IMR-90 (cell line): ENCODE data around the gene C3orf49. TPM values are rescaled to one million over a fixed set of nuclear protein-coding genes. Genes with fewer than 3 reads are reported as not detected.

Experiments
- ATAC-seq: fragments of 200-7000 bp; cut with Tn5 transposase; 2 replicates; pipeline ENCODE4 v1.9.1; 2020; ENCODE audit warnings: low read depth, mild to moderate bottlenecking, moderate library complexity
- BruUV-seq: library from RNA; stranded (reverse); fragments of 400-500 nt; replicated peaks from 2 replicates; lab custom pipeline; 2021; lab: Mats Ljungman, UMichigan
- CTCF ChIA-PET: fragments of 300-600 bp; formaldehyde crosslinking; extraction: SDS; loops from one replicate; lab custom pipeline; 2021; ENCODE audit warnings: antibody characterized with exemption; lab: Yijun Ruan, JAX
- POLR2A ChIA-PET: fragments of 300-600 bp; sonication (Branson Sonifier 250); formaldehyde crosslinking; loops from one replicate; lab custom pipeline; 2022; ENCODE audit warnings: antibody characterized with exemption; ENCODE audit not compliant: unreplicated experiment; lab: Charles Lee
- DNase-seq: peaks from one replicate; pipeline ENCODE4 v3.0.0; 2013
- H2AFZ ChIP-seq: replicated peaks from 2 replicates; pipeline ENCODE3; 2013; ENCODE audit warnings: low read length, mild to moderate bottlenecking; ENCODE audit not compliant: poor library complexity
- H2AK5ac ChIP-seq: 2 replicates; pipeline ENCODE4 v1.6.1; 2013; ENCODE audit warnings: low read depth, low read length, inconsistent platforms
- H2AK9ac ChIP-seq: replicated peaks from 2 replicates; pipeline ENCODE3; 2013; ENCODE audit warnings: mild to moderate bottlenecking, low read depth, low read length, moderate library complexity; ENCODE audit not compliant: poor library complexity
- H2BK120ac ChIP-seq: 2 replicates; pipeline ENCODE4 v1.6.1; 2013; ENCODE audit warnings: low read depth, low read length, inconsistent platforms
- H2BK15ac ChIP-seq: 3 replicates; pipeline ENCODE4 v1.6.1; 2013; ENCODE audit warnings: low read depth, low read length, inconsistent platforms
- H2BK20ac ChIP-seq: 2 replicates; pipeline ENCODE4 v1.6.1; 2013; ENCODE audit warnings: low read depth, mild to moderate bottlenecking, inconsistent platforms, low read length, moderate library complexity
- H2BK5ac ChIP-seq: 2 replicates; pipeline ENCODE4 v1.6.1; 2013; ENCODE audit warnings: mild to moderate bottlenecking, low read depth, low read length, inconsistent platforms; ENCODE audit not compliant: poor library complexity, severe bottlenecking
- H3K14ac ChIP-seq: replicated peaks from 2 replicates; pipeline ENCODE4 v1.6.1; 2013; ENCODE audit warnings: low read depth, low read length, inconsistent platforms
- H3K18ac ChIP-seq: 2 replicates; pipeline ENCODE4 v1.6.1; 2013; ENCODE audit warnings: low read depth, low read length, control low read depth
- H3K23ac ChIP-seq: 2 replicates; pipeline ENCODE4 v1.6.1; 2013; ENCODE audit warnings: low read depth, low read length, inconsistent platforms
- H3K27ac ChIP-seq: 2 replicates; pipeline ENCODE4 v1.5.1; 2013; ENCODE audit warnings: mild to moderate bottlenecking, control low read depth, low read length; ENCODE audit not compliant: insufficient read depth
- H3K27me3 ChIP-seq: 2 replicates; pipeline ENCODE4 v1.6.1; 2013; ENCODE audit warnings: low read length; ENCODE audit not compliant: control insufficient read depth, insufficient read depth
- H3K36me3 ChIP-seq: 2 replicates; pipeline ENCODE4 v1.6.1; 2013; ENCODE audit warnings: low read length, mixed read lengths; ENCODE audit not compliant: control insufficient read depth, insufficient read depth
- H3K4ac ChIP-seq: 2 replicates; pipeline ENCODE4 v1.6.1; 2013; ENCODE audit warnings: low read depth, low read length, inconsistent platforms
- H3K4me1 ChIP-seq: 2 replicates; pipeline ENCODE4 v1.6.1; 2013; ENCODE audit warnings: low read length, mixed read lengths; ENCODE audit not compliant: control insufficient read depth, insufficient read depth
- H3K4me2 ChIP-seq: 2 replicates; pipeline ENCODE4 v1.6.1; 2013; ENCODE audit warnings: low read depth, mild to moderate bottlenecking, control low read depth, low read length, moderate library complexity
- H3K4me3 ChIP-seq: 2 replicates; pipeline ENCODE4 v1.5.1; 2013; ENCODE audit warnings: low read depth, mild to moderate bottlenecking, control low read depth, low read length, moderate library complexity; ENCODE audit not compliant: insufficient read depth
- H3K56ac ChIP-seq: 2 replicates; pipeline ENCODE4 v1.6.1; 2013; ENCODE audit warnings: low read length, inconsistent platforms; ENCODE audit not compliant: insufficient read depth; ENCODE audit errors: extremely low read depth
- H3K79me1 ChIP-seq, 2 experiments: 2 replicates each; pipeline ENCODE4 v1.6.1; 2013; ENCODE audit warnings: low read length in 2 of 2, inconsistent platforms in 1 of 2, low read depth in 1 of 2
- H3K9ac ChIP-seq: 2 replicates; pipeline ENCODE4 v1.6.1; 2013; ENCODE audit warnings: low read depth, low read length, control low read depth
- H3K9me1 ChIP-seq: 2 replicates; pipeline ENCODE4 v1.6.1; 2013; ENCODE audit warnings: low read length, inconsistent platforms; ENCODE audit not compliant: insufficient read depth
- H3K9me3 ChIP-seq: 2 replicates; pipeline ENCODE4 v1.6.1; 2013; ENCODE audit warnings: low read length; ENCODE audit not compliant: control insufficient read depth, insufficient read depth
- H4K20me1 ChIP-seq: 2 replicates; pipeline ENCODE4 v1.6.1; 2013; ENCODE audit warnings: low read length, inconsistent platforms; ENCODE audit not compliant: insufficient read depth
- H4K5ac ChIP-seq: 2 replicates; pipeline ENCODE4 v1.6.1; 2013; ENCODE audit warnings: mild to moderate bottlenecking, low read depth, low read length, control low read depth
- H4K8ac ChIP-seq, 2 experiments: 2 replicates each; pipeline ENCODE4 v1.6.1; 2013; ENCODE audit warnings: low read depth in 2 of 2, low read length in 2 of 2, control low read depth in 1 of 2, inconsistent platforms in 1 of 2
- H4K91ac ChIP-seq: 2 replicates; pipeline ENCODE4 v1.6.1; 2013; ENCODE audit warnings: low read depth, low read length, inconsistent platforms; ENCODE audit not compliant: insufficient read depth
- BHLHE40 ChIP-seq: fragments of 150-350 bp; IDR thresholded peaks from 2 replicates; pipeline ENCODE4 v1.6.1; 2016; ENCODE audit warnings: mild to moderate bottlenecking, low read depth, low read length
- CEBPB ChIP-seq: IDR thresholded peaks from 2 replicates; pipeline ENCODE4 v1.6.1; 2012; ENCODE audit warnings: low read depth, low read length, improper control_type of control experiment
- CHD1 ChIP-seq: IDR thresholded peaks from 2 replicates; pipeline ENCODE4 v1.6.1; 2012; ENCODE audit warnings: low read depth, low read length, improper control_type of control experiment
- FOS ChIP-seq: fragments of 150-350 bp; IDR thresholded peaks from 2 replicates; pipeline ENCODE4 v1.6.1; 2016; ENCODE audit warnings: low read depth, low read length
- MAFK ChIP-seq: IDR thresholded peaks from 2 replicates; pipeline ENCODE4 v1.6.1; 2012; ENCODE audit warnings: low read depth, low read length, improper control_type of control experiment
- MAZ ChIP-seq: IDR thresholded peaks from 2 replicates; pipeline ENCODE4 v1.6.1; 2012; ENCODE audit warnings: low read depth, mild to moderate bottlenecking, low read length, improper control_type of control experiment, moderate library complexity, borderline replicate concordance
- MXI1 ChIP-seq: IDR thresholded peaks from 2 replicates; pipeline ENCODE4 v1.6.1; 2012; ENCODE audit warnings: low read depth, mild to moderate bottlenecking, low read length, moderate library complexity, borderline replicate concordance
- NFE2L2 ChIP-seq: fragments of 150-350 bp; IDR thresholded peaks from 2 replicates; pipeline ENCODE4 v1.6.1; 2016; ENCODE audit warnings: low read depth, mild to moderate bottlenecking, low read length
- POLR2A ChIP-seq: IDR thresholded peaks from 2 replicates; pipeline ENCODE4 v1.6.1; 2012; ENCODE audit warnings: mild to moderate bottlenecking, low read depth, low read length
- RAD21 ChIP-seq: IDR thresholded peaks from 2 replicates; pipeline ENCODE4 v1.6.1; 2012; ENCODE audit warnings: low read length, improper control_type of control experiment
- RCOR1 ChIP-seq: IDR thresholded peaks from 2 replicates; pipeline ENCODE4 v1.6.1; 2012; ENCODE audit warnings: mild to moderate bottlenecking, low read length, improper control_type of control experiment; ENCODE audit not compliant: insufficient replicate concordance
- RFX5 ChIP-seq: IDR thresholded peaks from 2 replicates; pipeline ENCODE4 v1.8.0; 2012; ENCODE audit warnings: low read depth, mild to moderate bottlenecking, low read length, moderate library complexity
- SMC3 ChIP-seq: fragments of 150-350 bp; IDR thresholded peaks from 2 replicates; pipeline ENCODE4 v1.6.1; 2016; ENCODE audit warnings: low read depth, mild to moderate bottlenecking, antibody characterized with exemption, low read length, moderate library complexity
- WGBS, 2 experiments: methylation state at CpG; one replicate each; pipeline versions ENCODE4 v1.1.5 to v1.1.7; 2013; ENCODE audit warnings: missing lambda C conversion rate in 2 of 2; ENCODE audit not compliant: insufficient read length in 1 of 2; ENCODE audit errors: extremely low coverage in 2 of 2; 5-methylcytosine and 5-hydroxymethylcytosine counted together
- dilution Hi-C: fragments of 300-500 bp; cut with HindIII; formaldehyde crosslinking; loops from one replicate; pipeline ENCODE4 v1.14.3; 2018; ENCODE audit warnings: low sequenced_read_pairs; ENCODE audit not compliant: unreplicated experiment
- in situ Hi-C: fragments of 300-500 bp; cut with MboI; formaldehyde crosslinking; loops from 3 replicates; pipeline ENCODE4 v1.14.3; 2019; ENCODE audit warnings: low sequenced_read_pairs, inconsistent platforms, mixed read lengths
- intact Hi-C: fragments of 100-400 bp; cut with micrococcal nuclease; formaldehyde crosslinking; loops from 2 replicates; pipeline ENCODE4 v1.10.0; 2022
- polyA plus RNA-seq, 3 experiments: library from polyadenylated mRNA; depleted of rRNA; stranded (reverse); fragments of >200 nt; gene quantifications; 2 replicates each; pipeline ENCODE4 v1.2.3, GENCODE V29; 2012; ENCODE audit warnings: low replicate concordance in 1 of 3
- total RNA-seq: library from RNA; depleted of rRNA; stranded (reverse); fragments of >200 nt; gene quantifications from 2 replicates; pipeline ENCODE4 v1.2.3, GENCODE V29; 2012
- TF ChIP-seq, protein P1 (sequence below): fragments of 150-350 bp; IDR thresholded peaks from 2 replicates; pipeline ENCODE4 v1.6.1; 2016; ENCODE audit warnings: low read depth, mild to moderate bottlenecking, low read length, moderate library complexity, borderline replicate concordance
- TF ChIP-seq, protein P2 (sequence below): fragments of 150-350 bp; IDR thresholded peaks from 2 replicates; pipeline ENCODE4 v1.6.1; 2017; ENCODE audit warnings: mild to moderate bottlenecking, antibody characterized with exemption, low read length, low read depth
- TF ChIP-seq, protein P3 (sequence below): conservative IDR thresholded peaks from 2 replicates; pipeline ENCODE4 v1.5.1; 2012; ENCODE audit warnings: mild to moderate bottlenecking, low read depth, low read length, improper control_type of control experiment

The C3orf49 gene
- total and polyA plus RNA-seq, 2 of the 4 experiments (the other 2 are of a cell fraction): not detected

DNA sequence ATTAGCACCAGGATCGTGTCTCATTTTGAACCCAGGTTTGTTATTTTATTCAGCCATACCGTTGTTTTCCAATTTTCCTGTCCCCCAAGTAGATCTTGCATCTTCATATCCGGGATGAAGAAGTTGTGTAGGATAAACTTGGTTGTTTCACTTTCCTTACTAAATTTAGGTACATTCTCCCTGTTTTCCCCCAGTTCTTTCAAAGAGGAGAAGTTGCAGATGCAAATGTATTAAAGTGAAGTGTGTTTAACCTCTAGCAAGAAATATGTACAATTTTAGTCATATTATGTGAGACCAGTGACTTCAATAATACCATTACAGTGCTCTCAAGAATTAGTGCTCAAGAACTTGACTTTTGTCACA, 45.8 kb downstream of the C3orf49 start:
- Histone ChIP-seq H3K79me1 (peaks cover 42 to 67% of the 10 kb centered on the region in 2 experiments), H3K27ac (peak overlapping the region; percentile 69), H2AFZ (peak overlapping the region; percentile 89), H3K9me1 (peaks cover 7% of the 10 kb centered on the region), H2AK9ac (peak overlapping the region; percentile 96), H2BK120ac (peak overlapping the region; percentile 77; the same call in 1 of the 2 replicates), H2AK5ac (peak overlapping the region; percentile 86; the same call in 1 of the 2 replicates), H3K4me1 (peaks cover 3% of the 10 kb centered on the region; the same call in 1 of the 2 replicates), H2BK20ac (peak overlapping the region; percentile 70; the same call in 1 of the 2 replicates), H4K8ac (peak overlapping the region; percentile 53 to 89), H2BK15ac (no peak overlapping the region; the same call in 2 of the 3 replicates), H3K4me3 (peak overlapping the region; percentile 94), H3K56ac (peak overlapping the region; percentile 48; the same call in 1 of the 2 replicates), H2BK5ac (peak overlapping the region; percentile 75), H4K91ac (peak overlapping the region; percentile 81), H3K18ac (peak overlapping the region; percentile 79), H3K23ac (peak overlapping the region; percentile 99), H3K27me3 (no peaks in the 10 kb centered on the region), H4K20me1 (no peaks in the 10 kb centered on the region; the same call in 1 of the 2 replicates), H3K14ac (peak overlapping the region; percentile 87), H3K9ac (peak overlapping the region; percentile 82), H3K4me2 (peak overlapping the region; percentile 99), H4K5ac (peak overlapping the region; percentile 82; the same call in 1 of the 2 replicates), H3K9me3 (no peaks in the 10 kb centered on the region), H3K4ac (peak overlapping the region; percentile 68), H3K36me3 (no peaks in the 10 kb centered on the region; the same call in 1 of the 2 replicates)
- ATAC-seq (no peak), DNase-seq (no peak)
- POLR2A ChIA-PET: no interaction called here
- no CpG with 5 or more reads among the region's 3 CpGs for WGBS, 2 experiments
- dilution Hi-C loops: no loop called here
- TSS peak; percentile 43 for BruUV-seq
- in situ Hi-C loops: no loop called here
- CTCF ChIA-PET: no interaction called here
- TF ChIP-seq FOS: no peak
- TF ChIP-seq, protein P1, sequence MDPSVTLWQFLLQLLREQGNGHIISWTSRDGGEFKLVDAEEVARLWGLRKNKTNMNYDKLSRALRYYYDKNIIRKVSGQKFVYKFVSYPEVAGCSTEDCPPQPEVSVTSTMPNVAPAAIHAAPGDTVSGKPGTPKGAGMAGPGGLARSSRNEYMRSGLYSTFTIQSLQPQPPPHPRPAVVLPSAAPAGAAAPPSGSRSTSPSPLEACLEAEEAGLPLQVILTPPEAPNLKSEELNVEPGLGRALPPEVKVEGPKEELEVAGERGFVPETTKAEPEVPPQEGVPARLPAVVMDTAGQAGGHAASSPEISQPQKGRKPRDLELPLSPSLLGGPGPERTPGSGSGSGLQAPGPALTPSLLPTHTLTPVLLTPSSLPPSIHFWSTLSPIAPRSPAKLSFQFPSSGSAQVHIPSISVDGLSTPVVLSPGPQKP: no peak
- TF ChIP-seq SMC3: no peak
- no peak for TF ChIP-seq MAZ
- no peak for TF ChIP-seq NFE2L2
- TF ChIP-seq POLR2A: no peak
- no peak for TF ChIP-seq MXI1
- TF ChIP-seq, protein P2, sequence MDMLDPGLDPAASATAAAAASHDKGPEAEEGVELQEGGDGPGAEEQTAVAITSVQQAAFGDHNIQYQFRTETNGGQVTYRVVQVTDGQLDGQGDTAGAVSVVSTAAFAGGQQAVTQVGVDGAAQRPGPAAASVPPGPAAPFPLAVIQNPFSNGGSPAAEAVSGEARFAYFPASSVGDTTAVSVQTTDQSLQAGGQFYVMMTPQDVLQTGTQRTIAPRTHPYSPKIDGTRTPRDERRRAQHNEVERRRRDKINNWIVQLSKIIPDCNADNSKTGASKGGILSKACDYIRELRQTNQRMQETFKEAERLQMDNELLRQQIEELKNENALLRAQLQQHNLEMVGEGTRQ: no peak
- TF ChIP-seq CEBPB: no peak
- no peak for TF ChIP-seq RCOR1
- no peak for TF ChIP-seq CHD1
- no peak for TF ChIP-seq BHLHE40
- TF ChIP-seq MAFK: no peak
- TF ChIP-seq RFX5: no peak
- TF ChIP-seq RAD21: no peak
- TF ChIP-seq, protein P3, sequence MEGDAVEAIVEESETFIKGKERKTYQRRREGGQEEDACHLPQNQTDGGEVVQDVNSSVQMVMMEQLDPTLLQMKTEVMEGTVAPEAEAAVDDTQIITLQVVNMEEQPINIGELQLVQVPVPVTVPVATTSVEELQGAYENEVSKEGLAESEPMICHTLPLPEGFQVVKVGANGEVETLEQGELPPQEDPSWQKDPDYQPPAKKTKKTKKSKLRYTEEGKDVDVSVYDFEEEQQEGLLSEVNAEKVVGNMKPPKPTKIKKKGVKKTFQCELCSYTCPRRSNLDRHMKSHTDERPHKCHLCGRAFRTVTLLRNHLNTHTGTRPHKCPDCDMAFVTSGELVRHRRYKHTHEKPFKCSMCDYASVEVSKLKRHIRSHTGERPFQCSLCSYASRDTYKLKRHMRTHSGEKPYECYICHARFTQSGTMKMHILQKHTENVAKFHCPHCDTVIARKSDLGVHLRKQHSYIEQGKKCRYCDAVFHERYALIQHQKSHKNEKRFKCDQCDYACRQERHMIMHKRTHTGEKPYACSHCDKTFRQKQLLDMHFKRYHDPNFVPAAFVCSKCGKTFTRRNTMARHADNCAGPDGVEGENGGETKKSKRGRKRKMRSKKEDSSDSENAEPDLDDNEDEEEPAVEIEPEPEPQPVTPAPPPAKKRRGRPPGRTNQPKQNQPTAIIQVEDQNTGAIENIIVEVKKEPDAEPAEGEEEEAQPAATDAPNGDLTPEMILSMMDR: no peak
- intact Hi-C loops: loop anchor here (5.0 kb wide), 1 partner anchor 112 kb away; no protein-coding TSS in a partner anchor
